Ishikawa (cell line): ENCODE data around the gene ISOC2.

Experiments used
- CREB1 ChIP-seq: IDR thresholded peaks from 2 replicates; pipeline ENCODE4 v1.6.1; 2012; ENCODE audit warnings: low read depth
- FOXM1 ChIP-seq: IDR thresholded peaks from 2 replicates; pipeline ENCODE4 v1.6.1; 2012; ENCODE audit warnings: low read depth, borderline replicate concordance
- MAX ChIP-seq: IDR thresholded peaks from 2 replicates; pipeline ENCODE4 v1.6.1; 2012
- REST ChIP-seq: IDR thresholded peaks from 2 replicates; pipeline ENCODE4 v1.6.1; 2012; ENCODE audit warnings: low read depth, mild to moderate bottlenecking
- TAF1 ChIP-seq: IDR thresholded peaks from 2 replicates; pipeline ENCODE4 v1.6.1; 2012; ENCODE audit warnings: low read depth, mild to moderate bottlenecking
- TEAD4 ChIP-seq: IDR thresholded peaks from 2 replicates; pipeline ENCODE4 v1.6.1; 2012
- YY1 ChIP-seq: IDR thresholded peaks from 2 replicates; pipeline ENCODE4 v1.6.1; 2012; ENCODE audit warnings: low read depth

GRCh38 chr19:55439052-55439451 lies 22.4 kb downstream of the ISOC2 start:
- TF ChIP-seq TAF1 (no peak), FOXM1 (no peak), MAX (no peak), REST (no peak), TEAD4 (no peak), CREB1 (no peak), YY1 (no peak)
